Stimulated activated CD4-positive, alpha-beta T cell treated with anti-CD3 and anti-CD28 coated beads, Interleukin-4, amount 100 ng/mL, for 1 hour (primary cell): ENCODE measurements around the gene FAM135A.

Source experiments
- DNase-seq: peaks from one replicate; pipeline ENCODE4 v3.0.0-alpha.2; 2020

The FAM135A gene

GRCh38 chr6:70413114-70413991, at the start of gene FAM135A:
FAM135A (plus strand) TSS chr6:70413508; CDS start chr6:70428343, 14,835 bp downstream.
- peak; percentile 91 for DNase-seq

- no peak for DNase-seq
These were observed 49.4 kb upstream of the FAM135A start for GRCh38 chr6:70363741-70364493.

- DNase-seq: peak; percentile 60
These were observed 43.9 kb upstream of the FAM135A start for GRCh38 chr6:70369332-70369950.

GRCh38 chr6:70370496-70370895, 42.8 kb upstream of the FAM135A start:
- no peak for DNase-seq

GRCh38 chr6:70371454-70372105, 41.7 kb upstream of the FAM135A start:
- DNase-seq: no peak

GRCh38 chr6:70375166-70375565, 38.1 kb upstream of the FAM135A start:
- no peak for DNase-seq

GRCh38 chr6:70375882-70376281, 37.4 kb upstream of the FAM135A start:
- DNase-seq: no peak

GRCh38 chr6:70376628-70377027, 36.7 kb upstream of the FAM135A start:
- DNase-seq: no peak

GRCh38 chr6:70377372-70377771, 35.9 kb upstream of the FAM135A start:
- DNase-seq: no peak

GRCh38 chr6:70379473-70380013, 33.8 kb upstream of the FAM135A start:
- DNase-seq: no peak

GRCh38 chr6:70380252-70380651, 33.1 kb upstream of the FAM135A start:
- no peak for DNase-seq

- DNase-seq: no peak
These were observed 32.4 kb upstream of the FAM135A start for GRCh38 chr6:70380771-70381416.

- no peak for DNase-seq
These were observed 31.9 kb upstream of the FAM135A start for GRCh38 chr6:70381417-70381782.

- DNase-seq: no peak
These were observed 27.4 kb upstream of the FAM135A start for GRCh38 chr6:70385901-70386300.

GRCh38 chr6:70388814-70389213, 24.5 kb upstream of the FAM135A start:
- no peak for DNase-seq

- no peak for DNase-seq
These were observed 24.0 kb upstream of the FAM135A start for GRCh38 chr6:70389261-70389660.

GRCh38 chr6:70390067-70390466, 23.2 kb upstream of the FAM135A start:
- DNase-seq: no peak

GRCh38 chr6:70391492-70391891, 21.8 kb upstream of the FAM135A start:
- DNase-seq: no peak

- DNase-seq: no peak
These were observed 18.6 kb upstream of the FAM135A start for GRCh38 chr6:70394518-70395300.

GRCh38 chr6:70395301-70395672, 18.0 kb upstream of the FAM135A start:
- DNase-seq: no peak

GRCh38 chr6:70396163-70396562, 17.1 kb upstream of the FAM135A start:
- no peak for DNase-seq
